Central memory CD8-positive, alpha-beta T cell (primary cell): Measurements from ENCODE around the gene MAPK11.

Source experiments
- ATAC-seq: fragments of 150-1000 bp; cut with Tn5 transposase; replicated peaks from 2 replicates; pipeline ENCODE4 v1.10.0; 2022; ENCODE audit warnings: mild to moderate bottlenecking, moderate FRiP score, moderate number of reproducible peaks; ENCODE audit not compliant: poor library complexity, severe bottlenecking; ENCODE audit errors: extremely low read depth
- DNase-seq, 2 donors: peaks; one replicate each; pipeline ENCODE4 v3.0.0; 2021; ENCODE audit warnings: low spot score in 2 of 2
- H3K27ac Mint-ChIP-seq: one replicate; pipeline ENCODE4 v1.8.0; 2022; ENCODE audit warnings: low read depth, mild to moderate bottlenecking, moderate library complexity, mixed read lengths
- H3K27me3 Mint-ChIP-seq: one replicate; pipeline ENCODE4 v1.8.0; 2022; ENCODE audit warnings: mixed read lengths
- H3K36me3 Mint-ChIP-seq: one replicate; pipeline ENCODE4 v1.8.0; 2022; ENCODE audit warnings: mild to moderate bottlenecking, moderate library complexity, mixed read lengths; ENCODE audit not compliant: insufficient read depth
- H3K4me1 Mint-ChIP-seq: one replicate; pipeline ENCODE4 v1.8.0; 2022; ENCODE audit warnings: mixed read lengths
- H3K4me3 Mint-ChIP-seq: one replicate; pipeline ENCODE4 v1.8.0; 2022; ENCODE audit warnings: mild to moderate bottlenecking, moderate library complexity, mixed read lengths
- H3K9me3 Mint-ChIP-seq: one replicate; pipeline ENCODE4 v1.8.0; 2022; ENCODE audit warnings: mixed read lengths

Gene MAPK11

DNA sequence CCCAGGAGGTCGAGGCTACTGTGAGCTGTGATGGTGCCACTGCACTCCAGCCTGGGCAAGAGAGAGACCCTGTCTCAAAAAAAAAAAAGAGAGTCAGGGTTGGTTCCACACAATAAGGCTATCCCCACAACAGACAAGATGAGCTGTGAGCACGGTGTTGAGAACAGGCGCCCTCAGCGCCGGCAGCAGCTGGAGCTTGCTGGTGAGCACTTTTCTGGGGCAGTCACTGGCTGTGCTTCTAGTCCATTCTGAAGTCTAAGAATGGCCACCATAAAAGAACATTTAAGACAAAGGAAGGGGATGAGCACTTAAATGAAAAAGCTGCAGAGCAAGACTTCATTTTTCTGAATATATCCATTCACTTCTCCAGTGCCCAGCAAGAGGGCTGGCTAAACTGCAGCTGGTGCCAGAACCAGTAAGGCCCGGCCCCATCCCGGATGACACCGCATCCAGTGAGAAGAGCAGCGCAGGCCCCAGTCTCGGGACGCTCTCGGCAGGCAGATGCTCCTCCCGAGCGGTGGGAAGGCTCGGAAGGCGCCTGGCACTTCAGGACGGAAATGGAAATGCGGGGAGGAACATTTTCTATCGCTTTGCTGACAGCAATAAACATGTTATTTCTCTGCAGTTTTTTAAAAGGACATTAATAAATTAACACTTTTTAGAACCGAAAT, 37.6 kb downstream of the MAPK11 start:
- no peak overlapping the region for H3K27ac Mint-ChIP-seq
- no peaks in the 10 kb centered on the region for H3K9me3 Mint-ChIP-seq
- no peak overlapping the region for H3K4me3 Mint-ChIP-seq
- DNase-seq = no peak
- no peak for ATAC-seq
- H3K4me1 Mint-ChIP-seq = peaks cover 37% of the 10 kb centered on the region
- peaks cover 40% of the 10 kb centered on the region for H3K36me3 Mint-ChIP-seq
- no peaks in the 10 kb centered on the region for H3K27me3 Mint-ChIP-seq

DNA sequence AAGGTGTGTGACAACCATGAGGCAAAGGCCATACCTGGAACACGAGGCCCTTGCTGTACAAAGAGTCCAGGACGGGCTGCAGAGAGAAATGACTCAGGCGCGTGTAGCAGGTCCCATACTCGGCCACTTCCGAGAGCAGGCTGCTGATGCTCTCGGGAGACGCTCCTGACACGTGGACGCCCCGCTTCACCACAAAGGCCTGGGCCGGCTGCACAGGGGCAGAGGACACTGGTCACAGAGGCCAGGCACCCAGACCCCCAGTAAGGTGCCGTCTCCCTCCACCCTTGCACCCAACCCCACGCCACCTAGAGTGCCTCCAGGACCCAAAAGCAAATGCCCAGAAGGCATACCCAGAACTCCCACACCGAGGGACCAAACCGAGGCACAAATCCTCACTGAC, 40.8 kb downstream of the MAPK11 start:
- Mint-ChIP-seq H3K36me3 (peaks cover 42% of the 10 kb centered on the region), H3K4me3 (no peak overlapping the region), H3K27ac (no peak overlapping the region), H3K9me3 (no peaks in the 10 kb centered on the region), H3K27me3 (no peaks in the 10 kb centered on the region), H3K4me1 (peaks cover 20% of the 10 kb centered on the region)
- no peak for ATAC-seq
- no peak for DNase-seq

DNA sequence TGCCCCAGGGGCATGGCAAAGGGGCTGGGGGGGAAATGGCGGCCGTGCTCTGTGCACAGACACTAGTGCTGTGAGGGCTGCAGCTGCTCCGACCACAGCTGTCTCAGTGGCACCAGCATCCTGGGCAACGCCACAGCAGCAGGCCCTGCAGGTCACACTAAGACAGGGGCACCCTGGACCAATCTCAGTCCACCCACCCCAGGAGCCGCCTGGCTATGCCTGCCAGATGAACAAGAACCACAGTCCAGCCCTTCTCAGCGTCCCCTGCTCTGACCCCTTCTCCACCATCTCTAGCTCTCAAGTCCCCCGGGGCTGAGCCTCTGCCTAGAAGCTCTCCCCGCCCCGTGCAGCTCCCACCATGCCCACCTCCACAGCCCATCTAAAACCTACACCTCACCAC, 41.8 kb downstream of the MAPK11 start:
- Mint-ChIP-seq H3K36me3 (peaks cover 47% of the 10 kb centered on the region), H3K27ac (peak overlapping the region; percentile 83), H3K9me3 (no peaks in the 10 kb centered on the region), H3K4me1 (peaks cover 17% of the 10 kb centered on the region), H3K27me3 (no peaks in the 10 kb centered on the region), H3K4me3 (no peak overlapping the region)
- DNase-seq (no peak), ATAC-seq (no peak)

DNA sequence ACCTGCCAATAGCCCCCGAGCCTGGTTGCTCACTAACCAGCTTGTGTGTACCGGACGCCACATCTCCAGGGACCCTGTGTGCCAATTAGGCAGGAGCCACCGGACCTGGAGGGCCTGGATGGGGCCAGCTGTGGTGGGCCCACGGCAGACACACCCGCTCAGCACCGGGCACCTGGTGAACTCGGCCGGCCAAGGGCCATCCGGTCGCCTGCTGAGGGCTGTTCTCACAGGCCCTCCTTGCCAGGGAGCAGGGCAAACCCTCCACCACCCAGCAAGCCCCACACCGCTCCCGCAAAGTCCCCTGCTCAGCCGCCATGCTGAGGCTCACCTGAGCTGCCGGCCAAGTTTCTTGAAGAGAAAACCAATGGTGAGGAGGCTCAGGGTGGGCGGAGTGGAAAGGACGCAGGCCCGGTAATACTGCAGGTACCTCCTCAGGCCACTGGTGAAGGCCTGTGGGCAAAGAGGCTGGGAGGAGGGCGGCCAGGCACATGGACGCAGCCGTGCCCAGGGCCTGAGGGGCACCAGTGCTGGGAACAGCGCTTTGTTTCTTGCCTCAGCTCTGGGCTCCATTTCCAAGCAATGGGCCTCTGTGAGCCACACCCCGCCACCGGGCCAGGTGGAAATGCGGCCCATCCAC, 42.5 kb downstream of the MAPK11 start:
- Mint-ChIP-seq H3K9me3 (no peaks in the 10 kb centered on the region), H3K4me1 (peaks cover 17% of the 10 kb centered on the region), H3K4me3 (no peak overlapping the region), H3K27me3 (no peaks in the 10 kb centered on the region), H3K27ac (no peak overlapping the region), H3K36me3 (peaks cover 50% of the 10 kb centered on the region)
- ATAC-seq (no peak), DNase-seq (no peak)

DNA sequence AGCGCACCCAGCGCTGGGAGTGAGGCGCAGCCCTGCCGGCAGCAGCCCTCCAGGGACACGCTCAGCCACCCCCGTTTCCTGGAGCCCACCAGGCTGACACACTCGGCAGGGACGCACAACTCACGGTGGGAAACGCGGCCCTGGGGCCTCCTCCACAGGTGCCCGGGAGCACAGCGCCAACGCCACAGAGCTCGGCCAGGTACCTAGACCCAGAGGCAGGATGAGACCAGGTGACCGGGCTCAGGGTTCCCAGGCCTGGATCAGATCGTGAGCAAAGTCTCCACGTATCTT, 43.4 kb downstream of the MAPK11 start:
- no peak overlapping the region for H3K4me3 Mint-ChIP-seq
- peaks cover 47% of the 10 kb centered on the region for H3K36me3 Mint-ChIP-seq
- ATAC-seq (no peak), DNase-seq (no peak)
- H3K9me3 Mint-ChIP-seq = no peaks in the 10 kb centered on the region
- H3K4me1 Mint-ChIP-seq = peaks cover 17% of the 10 kb centered on the region
- no peaks in the 10 kb centered on the region for H3K27me3 Mint-ChIP-seq
- H3K27ac Mint-ChIP-seq = peak overlapping the region; percentile 59

DNA sequence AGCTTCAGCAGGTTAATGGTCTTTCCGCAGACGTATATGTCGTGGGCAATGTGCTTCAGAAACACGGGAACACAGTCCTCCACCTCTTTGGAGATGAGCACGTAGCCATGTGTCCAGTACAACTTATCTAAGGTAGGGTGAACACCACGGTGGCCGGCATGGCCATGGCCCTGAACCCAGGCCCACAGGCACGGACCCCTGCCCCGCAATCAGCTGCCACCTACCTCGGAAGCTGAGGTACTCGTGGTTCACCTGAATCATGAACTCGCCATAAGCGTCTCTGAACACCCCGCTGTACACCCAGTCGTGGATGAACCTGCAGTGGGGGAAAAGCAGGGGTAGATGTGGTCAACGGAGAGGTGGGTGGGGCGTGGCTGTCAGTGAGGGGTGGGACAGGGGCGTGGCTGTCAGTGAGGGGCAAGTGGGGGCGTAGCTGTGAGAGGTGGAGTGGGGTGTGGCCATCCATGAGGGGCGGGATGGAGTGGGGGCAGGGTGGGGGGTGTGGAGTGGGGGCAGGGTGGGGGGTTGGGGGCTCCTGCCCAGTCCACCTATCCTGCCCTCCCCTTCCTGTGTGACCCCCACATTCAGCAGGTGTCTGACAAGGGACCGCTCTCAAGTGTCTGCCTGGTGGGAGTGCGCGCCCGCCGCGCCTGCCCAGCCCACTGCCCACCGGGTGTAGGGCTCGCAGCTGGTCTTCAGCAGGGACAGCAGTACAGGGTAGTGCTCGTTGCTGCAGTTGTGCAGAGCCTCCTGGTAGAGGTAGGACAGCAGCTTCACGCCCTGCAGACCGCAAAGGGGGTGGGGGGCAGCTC, 43.9 kb downstream of the MAPK11 start:
- Mint-ChIP-seq H3K27ac (peak overlapping the region; percentile 59), H3K9me3 (no peaks in the 10 kb centered on the region), H3K4me1 (peaks cover 17% of the 10 kb centered on the region), H3K4me3 (no peak overlapping the region), H3K27me3 (no peaks in the 10 kb centered on the region), H3K36me3 (peaks cover 44% of the 10 kb centered on the region)
- DNase-seq (no peak), ATAC-seq (no peak)

DNA sequence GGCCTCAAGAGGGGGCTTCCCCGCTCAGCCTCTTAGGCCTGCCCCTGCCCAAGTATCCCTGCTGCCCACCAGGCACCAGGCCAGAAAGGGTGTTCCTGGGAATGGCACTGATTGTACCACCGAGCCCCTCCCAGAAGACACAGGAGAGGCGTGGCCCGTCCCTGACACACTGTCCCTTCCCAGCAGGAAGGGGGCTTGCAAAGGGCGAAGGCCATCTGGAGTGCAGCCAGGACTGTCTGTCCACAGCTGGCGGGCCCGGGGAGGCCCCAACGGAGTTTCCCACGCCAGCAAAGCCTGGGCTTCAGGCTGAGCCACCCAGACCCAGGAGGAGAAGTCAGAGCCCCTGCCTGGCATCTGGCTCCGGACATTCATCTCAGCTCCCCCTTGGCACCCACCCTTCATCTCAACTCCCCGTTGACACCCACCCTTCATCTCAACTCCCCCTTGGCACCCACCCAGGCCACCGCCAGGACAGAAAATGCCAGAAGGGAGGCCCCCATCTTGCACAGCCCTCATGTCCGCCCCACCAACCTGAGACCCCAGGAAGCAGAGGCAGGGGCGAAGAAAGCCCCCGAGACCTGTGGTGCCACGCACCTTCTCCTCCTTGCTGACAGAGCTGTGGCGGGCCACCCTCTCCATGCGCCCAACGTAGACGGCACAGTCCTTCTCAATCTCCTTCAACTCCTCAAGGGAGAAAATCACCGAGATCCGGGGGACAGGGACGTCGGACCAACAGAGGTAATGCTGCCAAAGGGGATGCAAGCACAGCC, 44.8 kb downstream of the MAPK11 start:
- Mint-ChIP-seq H3K27ac (no peak overlapping the region), H3K4me3 (no peak overlapping the region), H3K4me1 (peaks cover 17% of the 10 kb centered on the region), H3K9me3 (no peaks in the 10 kb centered on the region), H3K36me3 (peaks cover 42% of the 10 kb centered on the region), H3K27me3 (no peaks in the 10 kb centered on the region)
- DNase-seq (no peak), ATAC-seq (no peak)

DNA sequence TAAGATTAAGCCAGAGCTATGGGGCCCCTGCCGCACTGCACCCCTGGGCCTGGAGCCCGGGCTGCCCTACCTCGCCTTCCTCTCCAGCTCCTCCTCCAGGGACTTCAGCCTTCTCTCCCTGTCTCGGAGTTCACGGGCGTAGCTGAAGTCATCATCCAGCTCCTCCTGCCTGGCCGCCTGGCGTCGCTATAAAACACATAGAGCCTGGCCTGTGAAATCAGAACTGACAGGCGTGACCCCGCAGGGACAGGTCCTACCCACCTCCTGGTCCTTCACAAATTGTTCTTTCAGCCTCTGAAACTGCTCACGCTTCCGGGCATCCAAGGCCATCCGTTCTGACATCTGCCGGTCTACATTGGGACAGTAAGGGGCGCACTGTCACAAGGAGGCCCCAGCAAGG, 46.1 kb downstream of the MAPK11 start:
- H3K9me3 Mint-ChIP-seq = no peaks in the 10 kb centered on the region
- H3K4me1 Mint-ChIP-seq = peaks cover 11% of the 10 kb centered on the region
- H3K27ac Mint-ChIP-seq = peak overlapping the region; percentile 60
- H3K36me3 Mint-ChIP-seq = peaks cover 41% of the 10 kb centered on the region
- no peaks in the 10 kb centered on the region for H3K27me3 Mint-ChIP-seq
- DNase-seq = no peak
- ATAC-seq = no peak
- H3K4me3 Mint-ChIP-seq = no peak overlapping the region

DNA sequence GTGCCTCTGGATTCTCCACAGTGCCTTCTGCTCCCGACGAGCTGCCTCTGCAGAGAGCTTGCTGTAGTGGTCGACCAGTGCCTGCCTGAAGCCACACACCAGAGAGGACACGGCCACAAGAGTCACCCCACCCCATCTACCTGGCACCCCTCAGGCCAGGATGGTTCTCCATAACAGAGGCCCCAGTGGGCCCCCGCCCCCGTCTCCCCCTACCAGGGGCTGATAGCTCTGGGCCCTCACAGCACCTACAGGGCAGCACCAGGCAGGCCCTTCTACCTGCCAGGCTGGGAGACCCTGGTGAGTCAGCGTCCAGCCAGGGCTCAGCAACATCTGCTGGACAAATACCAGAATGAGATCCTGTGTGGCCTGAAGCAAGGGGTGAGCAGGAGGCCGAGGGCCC, 47.7 kb downstream of the MAPK11 start:
- peaks cover 44% of the 10 kb centered on the region for H3K36me3 Mint-ChIP-seq

DNA sequence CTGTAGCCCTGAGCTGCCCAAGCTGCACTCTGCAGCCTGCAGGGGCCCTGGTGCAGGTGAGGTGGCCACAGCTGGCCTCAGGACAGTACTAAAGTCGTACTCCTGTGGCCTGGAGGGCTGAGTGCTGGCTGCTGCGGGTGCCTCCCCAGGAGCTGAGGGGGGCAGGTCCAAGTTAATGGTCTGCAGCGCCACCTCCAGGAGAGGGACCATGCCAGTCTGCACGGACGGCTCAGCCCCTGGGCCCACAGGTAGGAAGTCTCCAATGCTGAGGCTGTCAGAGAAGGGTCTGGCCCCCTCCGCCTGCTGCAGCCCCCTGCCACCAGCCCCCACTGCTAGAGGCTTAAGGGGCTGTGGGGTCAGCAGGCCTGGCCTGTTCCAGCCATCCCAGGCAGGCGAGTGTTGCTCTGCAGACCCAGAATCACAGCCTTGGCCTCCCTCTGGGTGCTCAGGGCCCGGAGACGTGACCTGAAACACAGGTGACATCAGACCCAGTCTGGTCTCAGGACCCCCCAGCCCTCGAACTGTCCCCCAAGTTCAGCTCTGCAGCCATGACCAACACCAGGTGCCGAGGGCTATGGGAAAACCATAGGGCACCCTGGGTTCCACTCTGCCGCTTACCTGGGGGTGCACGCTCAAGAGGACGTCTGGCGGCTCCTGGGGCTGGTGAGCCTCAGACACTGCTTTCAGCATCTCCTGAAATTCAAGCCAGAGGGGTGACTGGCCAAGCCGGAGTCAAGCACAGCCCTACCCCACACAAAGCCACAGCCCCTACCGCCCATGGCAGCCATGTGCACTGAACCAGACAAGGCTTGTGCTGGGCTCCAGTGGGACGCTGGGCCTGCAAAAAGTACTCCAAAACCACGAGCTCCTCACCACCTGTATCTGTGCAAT, 48.5 kb downstream of the MAPK11 start:
- DNase-seq (no peak), ATAC-seq (no peak)
- Mint-ChIP-seq H3K4me1 (peaks cover 4% of the 10 kb centered on the region), H3K36me3 (peaks cover 47% of the 10 kb centered on the region), H3K9me3 (no peaks in the 10 kb centered on the region), H3K27me3 (no peaks in the 10 kb centered on the region), H3K27ac (no peak overlapping the region), H3K4me3 (no peak overlapping the region)

More for the DNA sequence above, 47.7 kb downstream of the MAPK11 start:
- H3K4me1 Mint-ChIP-seq = peaks cover 4% of the 10 kb centered on the region
- H3K9me3 Mint-ChIP-seq = no peaks in the 10 kb centered on the region
- no peak for ATAC-seq
- H3K27me3 Mint-ChIP-seq = no peaks in the 10 kb centered on the region
- no peak for DNase-seq
- no peak overlapping the region for H3K4me3 Mint-ChIP-seq
- no peak overlapping the region for H3K27ac Mint-ChIP-seq

DNA sequence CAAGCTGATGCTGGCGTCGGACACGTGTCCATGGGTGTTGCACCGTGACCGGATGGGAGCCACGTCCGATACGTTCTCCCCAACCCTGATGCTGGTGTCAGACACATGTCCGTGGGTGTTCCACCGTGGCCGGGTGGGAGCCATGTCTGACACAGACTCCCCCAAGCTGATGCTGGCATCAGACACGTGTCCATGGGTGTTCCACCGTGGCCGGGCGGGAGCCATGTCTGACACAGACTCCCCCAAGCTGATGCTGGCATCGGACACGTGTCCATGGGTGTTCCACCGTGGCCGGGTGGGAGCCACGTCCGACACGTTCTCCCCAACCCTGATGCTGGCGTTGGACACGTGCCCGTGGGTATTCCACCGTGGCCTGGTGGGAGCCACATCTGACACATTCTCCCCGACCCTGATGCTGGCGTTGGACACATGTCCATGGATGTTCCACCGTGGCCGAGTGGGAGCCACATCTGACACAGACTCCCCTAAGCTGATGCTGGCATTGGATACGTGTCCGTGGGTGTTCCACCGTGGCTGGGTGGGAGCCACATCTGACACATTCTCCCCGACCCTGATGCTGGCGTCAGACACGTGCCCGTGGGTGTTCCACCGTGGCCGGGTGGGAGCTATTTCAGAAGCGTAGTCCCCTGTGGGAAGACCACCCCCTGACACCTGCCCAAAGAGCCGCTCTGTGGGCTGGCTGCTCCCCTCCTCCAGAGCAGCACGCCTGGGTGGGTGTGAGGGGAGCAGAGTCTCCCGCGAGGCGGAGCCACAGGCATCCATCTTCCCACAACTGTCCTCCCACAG, 49.4 kb downstream of the MAPK11 start:
- no peak for DNase-seq
- Mint-ChIP-seq H3K27me3 (no peaks in the 10 kb centered on the region), H3K4me3 (no peak overlapping the region), H3K36me3 (peaks cover 48% of the 10 kb centered on the region), H3K27ac (no peak overlapping the region), H3K4me1 (peaks cover 4% of the 10 kb centered on the region), H3K9me3 (no peaks in the 10 kb centered on the region)
- ATAC-seq = no peak
